Measurements from ENCODE around the gene POR.
"Not testable (repeated sequence)": the region's sequence is repeated elsewhere in the genome, so short reads cannot be mapped to it uniquely, and the experiment has no call there.

POR gene

DNA sequence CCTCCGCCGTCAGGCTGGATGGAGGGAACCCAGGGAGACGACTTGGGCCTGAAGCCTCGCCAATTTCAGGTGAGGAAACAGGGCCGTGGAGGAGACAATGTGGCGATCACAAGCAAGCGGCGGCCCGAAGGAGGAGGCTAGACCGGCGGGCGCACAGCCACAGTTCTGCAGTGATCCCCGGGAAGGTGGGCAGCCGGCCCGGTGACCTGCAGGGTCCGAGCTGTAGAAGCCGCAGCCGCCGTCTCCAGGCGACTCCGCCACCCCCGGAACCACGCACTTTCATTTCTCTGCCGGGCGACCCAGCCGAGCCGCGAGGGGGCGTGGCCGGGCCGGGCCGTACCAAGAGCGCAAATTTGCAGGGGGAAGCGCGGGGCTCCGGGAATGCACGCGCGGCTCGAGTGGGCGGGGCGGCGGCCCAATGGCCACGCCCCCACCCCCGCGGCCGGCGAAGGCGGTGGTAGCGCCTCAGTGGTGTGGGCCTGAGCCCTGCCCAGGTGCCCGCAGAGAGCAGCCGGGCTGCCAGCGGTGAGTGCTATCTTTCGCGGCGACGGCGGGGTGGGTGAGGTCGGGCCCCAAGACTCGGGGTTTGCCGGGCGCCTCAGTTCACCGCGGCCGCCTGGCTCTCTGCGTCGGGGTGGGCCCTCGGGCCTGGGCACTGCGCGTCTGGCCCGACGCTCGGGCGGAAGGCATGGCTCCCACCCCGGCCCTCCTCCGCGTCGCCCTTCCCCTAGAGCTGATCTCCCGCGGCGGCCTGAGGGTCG lies at the start of gene POR:
Gene POR (plus strand): TSS at position 501 of the 761 bp plus-strand sequence. CDS start 38,847 bp downstream, outside the sequence.
- DNase-seq = peak; percentile 96

DNA sequence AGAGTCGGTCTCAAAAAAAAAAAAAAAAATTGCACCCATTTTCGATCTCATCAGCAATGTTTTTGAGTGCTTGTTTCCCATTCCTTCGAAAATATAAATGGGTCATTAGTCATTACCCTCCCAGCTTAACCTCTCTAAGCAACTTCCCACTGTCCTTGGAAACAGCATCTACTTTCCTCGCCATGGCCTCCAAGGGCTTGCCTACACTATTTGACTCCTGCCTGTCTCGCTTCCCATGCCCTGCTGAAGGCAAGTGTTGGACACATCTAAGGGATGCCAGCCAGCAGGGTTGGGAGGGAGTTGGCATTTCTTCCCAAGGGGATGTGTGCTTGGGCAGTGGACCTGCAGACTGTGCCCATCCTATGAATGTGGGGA lies 48.9 kb upstream of the POR start:
- no peak for DNase-seq

DNA sequence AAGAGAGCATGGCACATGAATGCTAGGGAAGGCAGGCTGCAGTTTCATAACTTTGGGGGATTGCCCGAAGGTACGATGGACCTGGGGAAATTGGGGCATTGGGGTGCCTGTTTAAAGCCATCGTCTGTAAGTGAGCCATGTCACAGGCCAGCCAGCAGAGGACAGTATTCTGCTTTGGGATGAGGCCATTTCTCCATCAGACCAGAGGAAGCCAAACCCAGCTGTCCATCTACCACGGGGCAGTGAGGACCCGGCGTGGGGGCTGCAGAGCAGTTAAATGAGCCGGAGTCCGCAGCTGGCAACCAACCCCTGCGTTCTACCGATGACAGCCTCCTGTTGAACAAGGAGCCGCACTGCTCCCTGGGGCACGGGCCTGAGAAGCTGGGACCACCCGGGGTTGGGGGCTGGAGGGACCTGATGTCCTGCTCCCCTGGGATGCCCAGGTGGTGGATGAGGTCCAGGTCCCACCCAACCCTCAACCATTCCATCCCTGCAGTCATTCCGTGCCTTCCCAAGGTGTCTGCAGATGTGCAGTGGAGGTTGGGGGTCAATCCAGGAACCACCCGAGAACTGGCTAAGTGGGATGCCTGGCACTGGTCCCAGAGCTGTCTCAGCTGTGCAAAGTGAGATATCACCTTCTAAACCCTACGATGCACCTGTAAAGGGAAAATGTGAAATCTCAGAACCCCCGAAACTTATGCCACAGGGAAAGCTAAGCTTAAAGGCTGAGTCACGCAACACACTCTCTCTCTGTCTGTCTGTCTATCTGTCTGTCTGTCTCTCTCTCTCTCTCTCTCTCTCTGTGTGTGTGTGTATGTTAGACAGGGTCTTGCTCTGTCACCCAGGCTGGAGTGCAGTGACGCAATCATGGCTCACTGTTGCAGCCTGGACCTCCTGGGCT lies 48.2 kb upstream of the POR start:
- DNase-seq = peak; percentile 52

DNA sequence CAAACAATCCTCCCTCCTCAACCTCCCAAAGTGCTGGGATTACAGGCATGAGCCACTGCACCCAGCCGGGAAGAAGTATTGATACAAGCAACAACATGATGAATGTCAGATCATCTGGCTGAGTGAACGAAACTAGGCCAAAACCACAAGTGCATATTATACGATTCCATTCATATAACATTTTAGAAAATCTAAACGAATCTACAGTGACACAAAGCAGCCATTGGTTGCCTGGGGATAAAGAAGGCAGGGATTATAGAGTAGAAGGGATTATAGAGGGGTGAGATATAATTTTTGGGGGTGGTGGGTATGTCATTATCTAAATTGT lies 47.6 kb upstream of the POR start:
- no peak for DNase-seq

DNA sequence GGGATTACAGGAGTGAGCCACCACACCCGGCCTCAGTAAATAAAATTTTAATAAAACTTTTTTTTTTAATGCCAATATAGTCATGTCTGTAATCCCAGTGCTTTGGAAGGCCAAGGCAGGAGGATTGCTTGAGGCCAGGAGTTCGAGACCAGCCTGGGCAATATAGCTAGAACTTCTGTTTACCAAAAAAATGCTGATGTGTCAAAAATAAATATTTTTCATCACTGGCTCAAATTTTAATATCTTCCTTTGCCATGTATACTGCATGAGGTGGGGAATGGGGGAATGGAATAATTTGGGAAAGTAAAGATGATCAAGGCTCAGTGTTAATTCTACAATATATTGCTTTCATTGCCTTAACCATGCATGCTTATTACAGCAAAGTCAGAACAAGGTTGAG lies 46.8 kb upstream of the POR start:
- DNase-seq = no peak

DNA sequence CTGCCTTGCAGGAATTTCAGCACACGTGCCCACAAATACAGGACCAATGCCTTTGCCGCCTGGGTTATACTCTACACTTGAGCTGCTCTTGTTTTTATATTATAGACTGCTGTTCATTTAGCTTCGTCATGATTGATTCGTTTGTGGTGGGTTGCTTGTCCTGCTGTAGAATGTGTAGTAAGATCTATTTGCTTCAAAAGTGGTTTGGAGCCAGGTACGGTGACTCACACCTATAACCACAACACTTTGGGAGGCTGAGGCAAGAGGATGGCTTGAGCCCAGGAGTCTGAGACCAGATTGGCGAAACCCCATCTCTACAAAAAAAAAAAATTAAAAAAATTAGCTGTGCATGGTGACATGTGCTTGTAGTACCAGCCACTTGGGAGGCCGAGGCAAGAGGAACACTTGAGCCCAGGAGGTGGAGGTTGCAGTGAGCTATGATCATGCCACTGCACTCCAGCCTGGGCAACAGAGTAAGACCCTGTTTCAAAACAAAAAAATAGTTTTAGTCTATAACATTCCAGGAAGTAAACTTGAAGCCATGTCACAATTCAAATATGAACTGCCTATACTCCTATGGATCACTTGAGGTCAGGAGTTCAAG lies 45.1 kb upstream of the POR start:
- DNase-seq = no peak

DNA sequence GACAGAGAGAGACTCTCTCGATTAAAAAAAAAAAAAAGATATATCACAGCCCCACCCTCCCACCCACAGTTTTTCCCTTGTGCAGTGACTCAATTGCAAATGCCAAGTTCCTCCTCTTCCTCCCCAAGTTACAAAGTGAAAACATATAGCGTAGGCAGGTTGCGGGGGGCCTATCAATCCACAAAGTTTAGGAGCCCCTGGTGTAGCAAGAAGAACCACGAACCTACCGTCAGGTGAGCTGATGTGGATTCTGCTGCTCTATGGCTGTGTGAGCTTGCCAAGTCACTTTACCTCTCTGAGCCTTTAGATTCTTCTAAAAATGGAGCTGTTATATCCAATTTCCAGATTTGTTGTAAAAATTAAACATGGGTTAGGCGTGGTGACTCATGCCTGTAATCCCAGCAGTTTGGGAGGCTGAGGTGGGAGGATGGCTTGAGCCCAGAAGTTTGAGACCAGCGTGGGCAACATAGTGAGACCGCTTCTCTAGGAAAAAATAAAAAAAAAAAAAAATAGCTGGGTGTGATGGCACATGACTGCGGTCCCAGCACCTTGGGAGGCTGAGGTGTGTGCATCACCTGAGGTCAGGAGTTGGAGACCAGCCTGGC lies 44.3 kb upstream of the POR start:
- no peak for DNase-seq

DNA sequence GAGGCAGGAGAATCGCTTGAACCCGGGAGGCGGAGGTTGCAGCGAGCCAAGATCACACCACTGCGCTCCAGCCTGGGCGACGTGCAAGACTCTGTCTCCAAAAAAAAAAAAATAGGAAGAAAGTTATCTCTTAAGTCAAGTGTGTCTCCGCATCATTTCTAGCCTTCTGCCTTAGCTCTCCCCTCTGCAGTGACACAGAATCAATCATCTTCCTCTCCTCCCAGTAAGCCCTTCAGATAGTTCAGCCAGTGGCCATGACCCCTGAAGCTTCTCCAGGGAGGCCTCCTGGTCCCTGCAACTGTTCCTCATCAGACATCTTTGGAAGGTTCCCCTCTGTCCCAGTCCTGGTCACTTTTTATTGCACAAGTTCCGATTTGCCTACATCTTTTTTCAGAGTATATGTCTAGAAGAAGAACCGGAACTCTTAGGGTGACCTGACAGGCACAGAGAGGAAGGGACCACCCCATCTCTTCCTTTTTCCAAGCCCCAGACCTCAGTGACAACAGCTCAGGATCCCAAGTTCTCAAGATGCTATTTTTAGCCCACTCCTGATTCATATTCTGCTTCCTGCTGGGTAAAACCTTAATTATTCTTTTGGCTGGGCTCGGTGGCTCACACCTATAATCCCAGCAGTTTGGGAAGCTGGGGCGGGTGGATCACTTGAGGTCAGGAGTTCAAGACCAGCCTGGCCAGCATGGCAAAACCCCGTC lies 42.7 kb upstream of the POR start:
- DNase-seq = no peak

DNA sequence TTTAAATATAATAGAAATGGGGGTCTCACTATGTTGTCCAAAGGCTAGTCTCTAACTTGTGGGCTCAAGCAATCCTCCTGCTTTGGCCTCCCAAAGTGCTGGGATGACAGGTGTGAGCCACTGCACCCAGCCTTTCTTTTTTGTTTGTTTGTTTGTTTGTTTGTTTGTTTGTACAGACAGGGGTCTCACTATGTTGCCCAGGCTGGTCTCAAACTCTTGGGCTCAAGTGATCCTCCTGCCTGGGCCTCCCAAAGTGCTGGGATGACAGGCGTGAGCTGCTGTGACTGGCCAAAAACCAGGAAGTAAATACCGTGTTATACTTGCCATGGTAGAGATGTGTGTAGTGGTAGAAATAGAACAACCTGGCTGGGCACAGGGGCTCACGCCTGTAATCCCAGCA lies 40.8 kb upstream of the POR start:
- not testable (repeated sequence) for DNase-seq

DNA sequence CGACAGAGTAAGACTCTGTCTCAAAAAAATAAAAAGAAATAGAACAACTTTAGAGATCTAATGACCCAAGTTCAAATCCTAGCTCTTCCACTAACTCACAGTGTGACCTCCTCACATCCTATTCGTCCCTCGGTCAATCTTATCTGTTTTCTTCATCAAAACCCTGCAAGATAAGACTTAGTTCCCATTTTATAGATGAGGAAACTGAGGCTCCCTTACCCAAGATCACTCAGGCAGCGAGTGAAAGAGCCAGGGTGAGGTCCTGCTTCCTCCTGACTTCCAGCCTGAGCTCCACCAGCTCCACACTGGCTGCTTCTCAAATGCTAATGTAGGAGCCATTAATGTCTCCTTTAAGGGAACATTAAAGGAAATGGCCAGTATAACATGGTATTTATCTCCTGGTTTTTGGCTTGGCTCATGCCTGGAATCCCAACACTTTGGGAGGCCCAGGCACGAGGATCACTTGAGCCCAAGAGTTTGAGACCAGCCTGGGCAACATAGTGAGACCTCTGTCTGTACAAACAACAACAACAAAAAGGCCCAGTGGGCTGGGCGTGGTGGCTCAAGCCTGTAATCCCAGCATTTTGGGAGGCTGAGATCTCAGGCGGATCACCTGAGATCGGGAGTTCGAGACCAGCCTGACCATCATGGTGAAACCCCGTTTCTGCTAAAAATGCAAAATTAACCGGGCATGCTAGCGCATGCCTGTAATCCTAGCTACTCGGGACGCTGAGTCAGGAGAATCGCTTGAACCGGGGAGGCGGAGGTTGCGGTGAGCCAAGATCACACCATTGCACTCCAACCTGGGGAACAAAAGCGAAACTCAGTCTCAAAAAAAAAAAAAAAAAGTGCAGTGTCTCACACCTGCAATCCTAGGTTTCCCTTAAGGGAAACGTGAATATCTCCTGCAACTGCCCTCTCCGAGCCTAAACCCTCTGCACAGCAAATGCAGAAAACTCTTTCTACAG lies 39.6 kb upstream of the POR start:
- DNase-seq = no peak

DNA sequence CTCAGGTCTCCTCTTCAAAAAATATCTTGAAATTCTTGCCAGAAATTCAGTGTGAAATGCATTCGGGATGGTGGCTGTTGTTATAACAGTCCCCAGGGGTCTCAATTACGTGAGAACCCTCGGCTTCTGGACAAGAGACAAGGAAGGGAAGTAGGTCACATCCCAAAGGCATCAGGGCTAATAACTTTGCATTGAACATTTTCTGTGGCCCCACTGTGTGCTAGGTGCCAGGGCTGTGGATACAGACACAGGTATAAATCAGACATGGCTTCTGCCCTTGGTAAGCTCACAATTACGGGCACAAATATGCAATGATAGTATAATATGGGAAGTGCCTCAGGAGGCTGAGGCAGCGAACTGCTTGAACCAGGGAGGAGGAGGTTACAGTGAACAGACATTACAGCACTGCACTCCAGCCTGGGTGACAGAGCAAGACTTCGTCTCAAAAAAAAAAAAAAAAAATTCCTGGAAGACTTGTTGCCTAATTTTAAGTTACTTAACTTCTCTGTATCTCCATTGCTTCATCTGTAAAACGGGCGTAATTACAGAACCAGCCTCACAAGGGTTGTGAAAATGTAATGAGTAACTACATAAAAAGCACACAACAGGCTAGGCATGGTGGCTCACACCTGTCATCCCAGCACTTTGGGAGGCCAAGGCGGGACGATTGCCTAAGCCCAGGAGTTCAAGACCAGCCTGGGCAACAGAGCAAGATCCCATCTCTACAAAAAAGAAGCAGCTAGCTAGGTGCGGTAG lies 38.7 kb upstream of the POR start:
- peak; percentile 57 for DNase-seq

DNA sequence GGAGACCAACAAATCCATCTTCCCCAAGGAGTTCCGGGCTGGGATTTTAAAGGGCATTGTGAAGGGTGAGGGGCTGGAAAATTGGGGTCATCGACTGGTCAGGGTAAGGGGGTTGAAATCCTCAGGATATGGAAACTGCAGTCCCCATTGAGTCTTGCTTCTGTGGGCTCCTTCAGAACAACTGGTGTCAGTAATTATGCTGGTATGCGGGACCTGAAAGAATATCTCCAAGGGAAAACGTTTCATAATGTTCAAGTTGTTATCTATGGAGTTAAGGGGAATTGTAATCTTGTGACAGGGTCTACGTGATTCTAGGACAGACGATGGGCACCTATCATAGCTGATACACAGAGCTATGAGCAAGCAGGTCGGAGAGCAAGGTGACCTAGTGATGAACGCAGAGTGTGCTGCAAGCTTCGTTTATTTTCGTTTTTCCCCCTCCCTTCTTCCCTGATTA lies 36.6 kb upstream of the POR start:
- no peak for DNase-seq

DNA sequence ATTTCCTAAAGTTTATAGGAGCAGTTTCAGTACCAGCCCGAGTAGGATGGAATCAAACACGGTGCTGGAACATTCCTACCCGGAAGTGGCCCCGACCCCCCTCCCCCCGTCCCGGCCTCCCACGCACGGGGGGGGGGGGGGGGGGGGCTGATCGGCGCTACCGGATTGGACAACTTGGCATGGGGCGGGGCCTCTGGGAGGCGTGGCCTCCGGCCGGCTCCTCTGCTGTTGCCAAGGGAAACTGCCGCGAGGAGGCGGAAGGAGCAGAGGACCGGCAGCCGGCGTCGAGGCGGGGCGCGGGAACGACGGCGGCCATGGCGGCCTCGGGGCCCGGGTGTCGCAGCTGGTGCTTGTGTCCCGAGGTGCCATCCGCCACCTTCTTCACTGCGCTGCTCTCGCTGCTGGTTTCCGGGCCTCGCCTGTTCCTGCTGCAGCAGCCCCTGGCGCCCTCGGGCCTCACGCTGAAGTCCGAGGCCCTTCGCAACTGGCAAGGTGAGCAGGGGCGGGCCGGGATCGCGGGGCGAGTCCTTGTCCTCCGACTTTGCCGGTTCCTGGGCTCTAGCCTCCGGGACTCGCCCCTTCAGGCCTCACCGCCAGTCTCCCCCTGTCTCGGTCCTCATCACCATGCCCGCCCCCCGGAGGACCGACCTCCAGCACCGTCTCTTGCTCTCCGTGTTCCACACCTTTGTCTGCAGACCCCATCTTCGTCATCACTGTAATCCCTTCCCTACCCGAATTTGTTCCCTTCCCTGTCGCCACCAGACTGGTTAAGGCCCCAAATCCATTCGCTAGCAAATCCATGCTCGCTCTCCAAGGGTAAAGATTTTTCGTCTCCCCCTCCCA lies 36.0 kb upstream of the POR start, which contains the start of gene RHBDD2:
Gene RHBDD2 (plus strand): TSS at position 266 of the 843 bp plus-strand sequence. CDS start 49 bp downstream, at position 315.
- DNase-seq = peak; percentile 95

DNA sequence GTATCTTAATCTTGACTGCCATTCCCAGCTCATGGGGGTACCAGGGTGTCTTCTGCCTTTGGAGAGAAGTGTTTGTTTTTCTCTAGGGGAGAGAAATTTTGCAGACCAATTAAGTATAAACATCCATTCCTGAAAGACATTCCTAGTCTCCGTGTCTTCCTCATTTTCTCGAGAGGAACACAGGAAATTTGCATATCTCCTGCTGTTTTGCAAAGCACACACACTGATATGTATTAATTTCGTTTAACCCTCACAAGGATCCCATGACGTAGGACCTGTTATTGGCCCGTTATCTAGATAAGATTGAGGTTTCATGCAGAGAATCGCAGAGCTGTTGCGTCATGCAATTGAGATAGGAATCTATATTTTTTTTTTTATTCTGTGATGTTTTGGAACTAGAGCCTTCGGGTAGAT lies 35.2 kb upstream of the POR start:
- DNase-seq = peak; percentile 42

DNA sequence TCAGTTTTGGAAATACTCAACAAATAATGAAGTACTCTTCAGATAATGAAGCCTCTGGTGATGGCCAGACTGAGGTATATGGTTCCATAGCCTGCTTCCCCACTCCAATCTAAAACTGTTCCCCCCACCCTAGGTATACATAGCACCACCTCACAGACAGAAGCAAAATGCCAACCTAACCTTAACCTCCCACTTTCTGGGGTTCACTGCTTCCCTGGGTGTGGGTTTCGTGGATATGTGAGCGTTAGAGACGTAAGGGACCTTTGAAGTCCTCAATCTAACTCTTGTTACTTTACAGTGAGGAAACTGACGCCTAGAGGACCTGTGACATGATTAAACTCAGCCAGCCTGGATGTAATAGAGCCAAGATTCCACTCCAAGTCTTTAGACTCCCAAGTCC lies 34.7 kb upstream of the POR start:
- DNase-seq = no peak

DNA sequence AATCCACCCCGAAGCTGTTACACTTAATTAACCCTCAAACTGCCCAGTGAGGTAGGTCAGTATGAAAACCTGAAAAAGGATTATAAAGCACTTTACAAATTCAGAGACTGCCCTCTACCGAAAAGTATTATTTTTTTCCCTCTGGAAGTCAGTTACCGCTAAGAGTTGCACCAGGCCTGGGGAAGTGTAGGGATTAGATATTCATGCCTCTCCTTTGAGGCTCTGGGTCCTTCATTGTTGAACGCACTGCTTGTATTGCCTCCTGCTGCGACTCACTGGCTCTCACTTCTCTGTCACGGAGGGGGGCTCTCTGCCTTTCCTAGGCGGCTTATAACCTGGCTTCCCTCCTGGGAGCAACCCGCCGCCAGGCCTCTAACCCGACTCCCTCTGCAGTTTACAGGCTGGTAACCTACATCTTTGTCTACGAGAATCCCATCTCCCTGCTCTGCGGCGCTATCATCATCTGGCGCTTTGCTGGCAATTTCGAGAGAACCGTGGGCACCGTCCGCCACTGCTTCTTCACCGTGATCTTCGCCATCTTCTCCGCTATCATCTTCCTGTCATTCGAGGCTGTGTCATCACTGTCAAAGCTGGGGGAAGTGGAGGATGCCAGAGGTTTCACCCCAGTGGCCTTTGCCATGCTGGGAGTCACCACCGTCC lies 33.4 kb upstream of the POR start:
- DNase-seq = no peak

DNA sequence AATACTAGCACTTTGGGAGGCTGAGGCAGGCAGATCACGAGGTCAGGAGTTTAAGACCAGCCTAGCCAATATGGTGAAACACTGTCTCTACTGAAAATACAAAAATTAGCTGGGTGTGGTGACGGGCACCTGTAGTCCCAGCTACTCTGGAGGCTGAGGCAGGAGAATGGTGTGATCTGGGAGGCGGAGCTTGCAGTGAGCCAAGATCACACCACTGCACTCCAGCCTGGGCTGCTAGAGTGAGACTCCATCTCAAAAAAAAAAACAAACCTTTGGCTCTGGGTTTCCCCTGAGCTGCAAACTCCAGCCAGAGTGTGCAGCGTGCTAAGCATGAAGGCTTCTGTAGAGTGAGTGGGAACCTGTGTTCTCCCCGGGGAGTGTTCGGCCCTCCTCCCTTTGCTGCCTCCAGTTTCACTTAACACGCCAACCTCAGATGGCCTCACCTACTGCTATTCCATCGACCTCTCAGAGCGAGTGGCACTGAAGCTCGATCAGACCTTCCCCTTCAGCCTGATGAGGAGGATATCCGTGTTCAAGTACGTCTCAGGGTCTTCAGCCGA lies 31.6 kb upstream of the POR start:
- not testable (repeated sequence) for DNase-seq

DNA sequence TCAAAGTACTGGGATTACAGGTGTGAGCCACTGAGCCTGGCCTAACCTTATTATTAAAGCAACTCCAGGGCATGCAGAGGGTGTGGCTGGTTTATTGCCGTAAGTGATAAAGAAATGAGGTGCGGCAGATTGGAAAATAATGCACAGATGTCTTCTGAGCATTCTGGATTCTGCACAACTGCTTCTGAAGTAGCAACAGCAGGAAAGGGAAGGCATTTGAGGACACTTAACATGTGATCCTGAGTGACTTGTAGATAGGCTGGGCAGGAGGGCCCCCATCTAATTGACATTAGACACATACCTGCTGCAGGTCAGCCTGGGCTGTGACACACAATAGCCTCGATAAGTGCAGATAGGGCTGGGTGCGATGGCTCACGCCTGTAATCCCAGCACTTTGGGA lies 30.5 kb upstream of the POR start:
- no peak for DNase-seq

DNA sequence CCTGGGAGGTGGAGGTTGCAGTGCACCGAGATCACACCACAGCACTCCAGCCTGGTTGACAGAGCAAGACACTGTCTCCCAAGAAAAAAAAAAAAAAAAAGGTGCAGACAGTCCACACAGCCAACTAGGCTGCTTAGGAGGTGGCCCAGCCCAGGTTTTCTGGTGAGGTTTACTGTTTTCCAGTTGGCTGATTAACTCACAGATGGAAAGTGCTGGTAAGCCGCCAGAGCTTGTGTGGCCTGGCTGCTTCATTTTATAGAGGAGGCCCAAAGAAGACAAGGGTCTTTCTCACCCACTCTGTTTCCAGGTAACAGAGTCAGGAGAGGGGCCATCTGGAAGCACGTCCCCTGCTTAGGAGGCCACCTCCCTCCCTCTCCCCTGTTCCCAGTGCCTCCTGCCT lies 29.9 kb upstream of the POR start:
- DNase-seq = no peak
